BLaER1 treated with 17β-estradiol and CSF1 and Interleukin-3, amounts not matched to agents 10 nM and 100 nM (cell line): Measurements from ENCODE around the gene ZNF189.
"Not testable (repeated sequence)": the region's sequence is repeated elsewhere in the genome, so short reads cannot be mapped to it uniquely, and the experiment has no call there.

Source experiments
- H3K27ac ChIP-seq, 11 experiments: shearing (Covaris generic); formaldehyde crosslinking; 2 replicates each; pipeline ENCODE4 v1.8.1; 2022
- H3K27me3 ChIP-seq, 11 experiments: shearing (Covaris generic); formaldehyde crosslinking; 2 replicates each; pipeline ENCODE4 v1.8.1; 2022
- H3K36me3 ChIP-seq, 11 experiments: shearing (Covaris generic); formaldehyde crosslinking; 2 replicates each; pipeline ENCODE4 v1.8.1; 2022
- H3K4me1 ChIP-seq, 10 experiments: shearing (Covaris generic); formaldehyde crosslinking; 2 replicates each; pipeline ENCODE4 v1.8.1; 2022
- H3K4me2 ChIP-seq, 11 experiments: shearing (Covaris generic); formaldehyde crosslinking; 2 replicates each; pipeline ENCODE4 v1.8.1; 2022
- H3K4me3 ChIP-seq, 10 experiments: shearing (Covaris generic); formaldehyde crosslinking; 2 replicates each; pipeline ENCODE4 v1.8.1; 2022
- H3K9ac ChIP-seq, 11 experiments: shearing (Covaris generic); formaldehyde crosslinking; 2 replicates each; pipeline ENCODE4 v1.8.1; 2022
- H3K9me3 ChIP-seq, 11 experiments: shearing (Covaris generic); formaldehyde crosslinking; replicated peaks in 1 of 11; 2 replicates each; pipeline ENCODE4 v1.8.1; 2022
- H4K20me1 ChIP-seq, 11 experiments: shearing (Covaris generic); formaldehyde crosslinking; 2 replicates each; pipeline ENCODE4 v1.8.1; 2022
- Cebpa-rat ChIP-seq, 11 experiments: shearing (Covaris generic); IDR thresholded peaks; 2 replicates each; pipeline ENCODE4 v1.8.1; 2022

ZNF189 gene

DNA sequence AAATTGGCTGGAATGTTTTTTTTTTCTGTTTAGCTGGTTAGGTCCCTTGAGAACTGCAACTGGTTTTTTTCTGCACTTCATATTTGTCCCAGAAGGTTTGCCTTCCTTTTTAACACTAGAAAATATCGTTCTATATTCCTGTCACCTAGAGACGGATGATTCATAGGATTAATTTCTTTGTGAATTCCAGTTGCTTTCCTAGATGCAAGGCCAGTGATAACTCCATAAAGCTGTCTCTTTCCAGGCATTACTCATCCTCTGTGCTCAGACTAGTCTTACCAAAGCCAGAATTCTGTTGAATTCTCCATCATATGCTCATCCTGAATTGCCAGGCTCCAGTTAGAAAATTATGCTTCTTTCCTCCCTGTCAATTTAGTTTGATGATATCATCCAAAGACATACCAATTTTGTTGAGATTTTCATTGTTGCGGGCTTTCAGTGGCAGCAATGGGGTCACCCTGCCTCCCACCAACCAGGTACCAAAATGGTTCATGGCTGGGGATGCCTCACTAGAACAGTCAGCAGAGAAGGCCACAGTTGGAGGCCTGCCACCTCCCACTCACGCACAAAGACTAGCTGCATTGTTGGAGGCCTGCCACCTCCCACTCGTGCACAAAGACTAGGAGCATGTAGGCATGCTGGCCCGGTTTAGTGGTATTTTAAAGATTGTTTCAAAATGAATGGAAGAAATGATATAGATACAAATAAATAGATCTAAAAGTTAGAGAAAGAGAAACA, 22.4 kb upstream of the ZNF189 start:
- no peak overlapping the region for H3K27ac ChIP-seq
- H3K4me1 ChIP-seq: no peaks in the 10 kb centered on the region; a peak in 1 of 20 replicates
- H3K9me3 ChIP-seq: peaks cover 0 to 27% (median 11%) of the 10 kb centered on the region in 11 experiments; a peak in 14 of 22 replicates

DNA sequence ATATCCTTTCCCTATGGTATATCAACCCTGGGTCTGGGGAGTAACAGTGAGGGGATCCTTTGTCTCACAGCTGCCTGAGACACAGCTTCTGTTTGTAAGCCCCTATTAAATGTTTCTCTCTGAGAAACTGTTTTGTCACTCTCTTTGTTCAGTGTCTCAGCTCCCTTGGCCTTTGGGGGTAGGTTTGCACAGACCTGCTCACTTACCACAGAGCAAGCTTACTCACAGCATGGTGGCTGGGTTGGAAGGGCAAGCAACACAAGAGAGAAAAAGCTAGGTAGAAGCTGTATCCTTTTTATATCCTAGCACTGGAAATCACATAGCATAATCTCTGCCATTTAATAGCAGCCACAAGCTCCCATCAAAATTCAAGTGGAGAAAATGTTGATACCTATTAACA, 18.4 kb upstream of the ZNF189 start:
- Histone ChIP-seq H3K4me1 (no peaks in the 10 kb centered on the region; a peak in 1 of 20 replicates), H3K9ac (no peak overlapping the region), H3K9me3 (peaks cover 9 to 33% (median 19%) of the 10 kb centered on the region in 11 experiments), H3K27ac (no peak overlapping the region), H3K36me3 (peaks cover 4 to 8% (median 6%) of the 10 kb centered on the region in 11 experiments; a peak in 16 of 22 replicates), H4K20me1 (no peaks in the 10 kb centered on the region), H3K4me2 (no peak overlapping the region), H3K4me3 (no peak overlapping the region), H3K27me3 (no peaks in the 10 kb centered on the region)
- TF ChIP-seq Cebpa-rat (IDR thresholded peaks at IDR 0.05): no peak

More for the DNA sequence above, 22.4 kb upstream of the ZNF189 start:
- Histone ChIP-seq H3K36me3 (no peaks in the 10 kb centered on the region), H3K9ac (no peak overlapping the region), H3K27me3 (no peaks in the 10 kb centered on the region), H4K20me1 (no peaks in the 10 kb centered on the region), H3K4me2 (no peak overlapping the region), H3K4me3 (no peak overlapping the region)
- no peak for TF ChIP-seq Cebpa-rat (IDR thresholded peaks at IDR 0.05)

DNA sequence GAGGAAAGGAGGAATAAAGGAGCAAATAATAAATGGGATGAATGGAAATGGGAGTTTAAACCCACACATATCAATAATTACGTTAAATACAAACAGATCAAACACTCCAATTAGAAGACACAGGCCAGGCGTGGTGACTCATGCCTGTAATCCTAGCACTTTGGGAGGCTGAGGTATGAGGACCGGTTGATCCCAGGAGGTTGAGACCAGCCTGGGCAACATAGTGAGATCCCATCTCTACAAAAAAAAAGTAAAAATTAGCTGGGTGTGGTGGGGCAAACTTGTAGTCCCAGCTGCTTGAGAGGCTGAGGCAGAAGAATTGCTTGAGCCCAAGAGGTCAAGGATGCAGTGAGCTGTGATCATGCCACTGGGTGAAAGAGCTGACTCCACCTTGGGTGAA, 17.5 kb upstream of the ZNF189 start:
- H3K4me2 ChIP-seq: no peak overlapping the region

DNA sequence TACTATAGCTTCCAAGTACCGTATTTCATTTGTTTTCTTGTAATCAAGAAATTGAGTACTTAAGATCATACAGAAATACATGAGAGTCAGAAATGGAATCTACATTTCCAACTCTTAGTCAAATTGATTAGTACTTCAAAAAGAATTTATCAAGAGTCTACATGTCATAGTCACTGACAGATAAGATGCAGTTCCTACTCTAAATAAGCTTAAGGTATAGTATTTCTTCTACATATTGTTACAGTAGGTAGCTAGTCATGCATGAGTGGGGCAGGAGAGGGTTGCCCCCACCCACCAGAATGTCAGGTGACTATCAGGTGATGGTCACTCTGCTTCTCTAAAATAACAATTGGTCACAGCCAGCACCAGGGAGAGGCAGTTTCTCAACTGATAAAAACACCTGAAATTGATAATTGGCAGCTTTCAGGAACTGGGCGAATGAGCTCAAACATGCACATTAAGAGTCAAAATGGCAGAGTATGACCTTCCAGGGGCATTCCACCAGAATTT, 16.8 kb upstream of the ZNF189 start:
- Histone ChIP-seq H3K27ac (no peak overlapping the region), H3K4me1 (no peaks in the 10 kb centered on the region; a peak in 1 of 20 replicates), H3K9ac (no peak overlapping the region), H3K36me3 (peaks cover 12 to 24% (median 18%) of the 10 kb centered on the region in 11 experiments; a peak in 21 of 22 replicates), H3K27me3 (no peaks in the 10 kb centered on the region), H3K9me3 (peaks cover 21 to 49% (median 32%) of the 10 kb centered on the region in 11 experiments), H3K4me3 (no peak overlapping the region), H3K4me2 (no peak overlapping the region), H4K20me1 (no peaks in the 10 kb centered on the region)
- TF ChIP-seq Cebpa-rat (IDR thresholded peaks at IDR 0.05): no peak

More for the DNA sequence above, 17.5 kb upstream of the ZNF189 start:
- no peaks in the 10 kb centered on the region; a peak in 1 of 20 replicates for H3K4me1 ChIP-seq
- H3K9me3 ChIP-seq: peaks cover 17 to 41% (median 27%) of the 10 kb centered on the region in 11 experiments
- H3K9ac ChIP-seq: no peak overlapping the region
- H3K4me3 ChIP-seq: no peak overlapping the region
- peaks cover 8 to 16% (median 14%) of the 10 kb centered on the region in 11 experiments; a peak in 18 of 22 replicates for H3K36me3 ChIP-seq
- TF ChIP-seq Cebpa-rat (IDR thresholded peaks at IDR 0.05): no peak
- no peak overlapping the region for H3K27ac ChIP-seq
- no peaks in the 10 kb centered on the region for H4K20me1 ChIP-seq
- no peaks in the 10 kb centered on the region for H3K27me3 ChIP-seq

DNA sequence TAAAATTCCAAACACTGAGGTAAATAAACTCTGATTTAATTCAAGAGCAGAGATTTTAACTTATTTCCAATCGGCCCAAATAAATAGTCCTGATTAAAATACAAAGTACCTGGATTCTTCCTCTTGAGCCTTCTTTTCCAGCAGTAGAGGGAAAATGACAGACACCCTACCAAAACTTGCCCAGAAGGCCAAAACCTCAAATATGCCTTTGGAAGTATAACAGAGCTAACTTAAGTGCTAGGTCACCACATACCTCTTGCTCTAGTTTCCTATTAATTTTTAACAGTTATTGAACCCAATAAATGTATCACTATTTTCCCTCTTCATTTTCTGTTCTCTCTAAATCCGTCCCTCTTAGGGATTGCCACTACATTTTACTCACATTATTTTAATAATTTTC, 15.3 kb upstream of the ZNF189 start:
- H3K36me3 ChIP-seq: peaks cover 24 to 36% (median 31%) of the 10 kb centered on the region in 11 experiments
- H3K4me1 ChIP-seq: no peaks in the 10 kb centered on the region
- TF ChIP-seq Cebpa-rat (IDR thresholded peaks at IDR 0.05): no peak
- no peak overlapping the region for H3K4me2 ChIP-seq
- no peak overlapping the region for H3K4me3 ChIP-seq
- peaks cover 22 to 45% (median 32%) of the 10 kb centered on the region in 11 experiments for H3K9me3 ChIP-seq
- no peak overlapping the region for H3K27ac ChIP-seq
- no peaks in the 10 kb centered on the region for H4K20me1 ChIP-seq
- H3K9ac ChIP-seq: no peak overlapping the region
- no peaks in the 10 kb centered on the region for H3K27me3 ChIP-seq

DNA sequence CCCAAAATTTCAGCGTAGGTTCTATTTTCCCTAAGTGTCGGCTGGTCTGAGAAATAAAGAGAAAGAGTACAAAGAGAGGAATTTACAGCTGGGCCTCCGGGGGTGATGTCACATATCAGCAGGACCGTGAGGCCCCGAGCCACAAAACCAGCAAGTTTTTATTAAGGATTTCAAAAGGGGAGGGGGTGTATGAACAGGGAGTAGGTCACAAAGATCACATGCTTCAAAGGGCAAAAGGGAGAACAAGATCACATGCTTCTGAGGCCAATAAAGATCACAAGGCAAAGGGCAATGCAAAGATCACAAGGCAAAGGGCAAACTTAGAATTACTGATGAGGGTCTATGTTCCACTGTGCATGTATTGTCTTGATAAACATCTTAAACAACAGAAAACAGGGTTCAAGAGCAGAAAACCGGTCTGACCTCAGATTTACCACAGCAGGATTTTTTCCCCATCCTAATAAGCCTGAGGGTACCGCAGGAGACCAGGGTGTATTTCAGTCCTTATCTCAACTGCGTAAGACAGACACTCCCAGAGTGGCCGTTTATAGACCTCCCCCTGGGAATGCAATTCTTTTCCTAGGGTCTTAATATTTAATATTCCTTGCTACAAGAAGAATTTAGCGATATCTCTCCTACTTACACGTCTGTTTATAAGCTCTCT, 13.6 kb upstream of the ZNF189 start, which contains the start of gene BAAT:
Gene BAAT, minus strand, starts transcription at position 134 of the 664 bp plus-strand sequence. CDS start 13,602 bp downstream, outside the sequence.
- H3K4me1 ChIP-seq, H4K20me1 ChIP-seq, H3K4me2 ChIP-seq, H3K9ac ChIP-seq, H3K27me3 ChIP-seq, H3K27ac ChIP-seq, H3K4me3 ChIP-seq: not testable (repeated sequence)
- H3K9me3 ChIP-seq: peaks cover 16 to 34% (median 24%) of the 10 kb centered on the region in 11 experiments
- H3K36me3 ChIP-seq: peaks cover 38 to 53% (median 46%) of the 10 kb centered on the region in 11 experiments

DNA sequence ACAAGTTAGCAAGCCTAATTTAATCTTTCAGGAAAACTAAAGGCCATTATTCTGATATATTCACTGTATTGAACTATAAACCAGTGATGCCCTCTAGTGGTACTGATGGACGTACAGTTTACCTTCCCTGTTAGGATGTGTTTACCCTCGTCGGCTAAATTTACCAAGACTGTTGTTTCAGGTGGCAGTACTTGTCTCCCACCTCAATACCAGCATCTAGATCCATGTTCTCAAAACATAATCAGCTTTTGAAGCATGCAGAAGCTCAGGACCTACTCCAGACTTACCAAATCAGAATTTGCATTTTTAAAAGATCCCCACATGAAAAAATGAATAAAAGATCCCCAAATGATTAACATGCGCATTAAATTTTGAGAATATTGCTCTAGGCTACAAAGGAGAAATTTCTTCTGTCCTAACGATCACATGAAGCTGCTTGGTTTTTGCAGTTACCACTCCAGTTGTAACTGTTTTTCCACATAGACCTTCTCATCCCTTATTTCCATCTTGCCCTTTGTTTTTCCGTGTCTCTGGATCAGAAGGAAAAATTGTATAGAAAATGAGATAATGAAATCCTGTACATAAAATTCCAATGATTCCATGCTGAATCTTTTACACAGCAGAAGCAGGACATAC, 10.7 kb upstream of the ZNF189 start:
- Histone ChIP-seq H3K36me3 (peaks cover 52 to 83% (median 66%) of the 10 kb centered on the region in 11 experiments), H3K4me1 (no peaks in the 10 kb centered on the region), H3K27ac (no peak overlapping the region), H3K27me3 (no peaks in the 10 kb centered on the region), H4K20me1 (peaks cover 0 to 39% (median 15%) of the 10 kb centered on the region in 11 experiments; a peak in 10 of 22 replicates), H3K9me3 (peaks cover 26 to 39% (median 32%) of the 10 kb centered on the region in 11 experiments), H3K4me2 (no peak overlapping the region), H3K4me3 (no peak overlapping the region), H3K9ac (no peak overlapping the region)
- no peak for TF ChIP-seq Cebpa-rat (IDR thresholded peaks at IDR 0.05)

DNA sequence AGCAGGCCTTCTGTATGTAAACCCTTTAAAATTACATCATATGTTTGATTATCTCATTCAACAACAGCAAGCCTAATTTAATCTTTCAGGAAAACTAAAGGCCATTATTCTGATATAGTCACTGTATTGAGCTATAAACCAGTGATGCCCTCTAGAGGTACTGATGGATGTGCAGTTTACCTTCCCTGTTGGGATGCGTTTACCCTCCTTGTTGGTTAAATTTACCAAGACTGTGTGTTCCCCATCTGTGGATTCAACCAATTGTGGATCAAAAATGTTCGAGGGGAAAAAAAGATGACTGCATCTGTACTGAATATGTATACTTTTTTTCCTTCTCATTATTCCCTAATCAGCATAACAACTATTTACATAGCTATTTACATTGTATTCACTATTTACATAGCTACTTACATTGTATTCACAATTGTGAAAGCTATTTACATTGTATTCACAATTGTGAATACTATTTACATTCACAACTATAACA, 10.1 kb upstream of the ZNF189 start:
- Histone ChIP-seq H3K4me1 (no peaks in the 10 kb centered on the region), H3K4me2 (no peak overlapping the region), H3K9me3 (peaks cover 30 to 44% (median 38%) of the 10 kb centered on the region in 11 experiments), H3K9ac (no peak overlapping the region), H3K36me3 (peaks cover 52 to 88% (median 70%) of the 10 kb centered on the region in 11 experiments), H3K27ac (no peak overlapping the region), H3K4me3 (no peak overlapping the region), H3K27me3 (no peaks in the 10 kb centered on the region), H4K20me1 (peaks cover 0 to 43% (median 15%) of the 10 kb centered on the region in 11 experiments; a peak in 10 of 22 replicates)
- no peak for TF ChIP-seq Cebpa-rat (IDR thresholded peaks at IDR 0.05)
